ENCODE results near the gene ENTREP3. TPM values are rescaled to one million over a fixed set of nuclear protein-coding genes. Genes with fewer than 3 reads are reported as not detected.
A peak's percentile ranks its signal among the peaks of the same experiment; 100 is the strongest.

The ENTREP3 gene
- total RNA-seq, 1 donor from 2014 or later: 55.7 TPM

GRCh38 chr1:155261852-155262673 lies 6.8 kb upstream of the ENTREP3 start, which contains the start of gene SCAMP3:
Gene SCAMP3 (minus strand): TSS chr1:155262360. CDS start chr1:155262151, 209 bp downstream.
- Mint-ChIP-seq H3K27ac (peak within 1 kb of the TSS; percentile 93), H3K4me3 (peak within 1 kb of the TSS; percentile 99), H3K9me3 (no peaks in the 10 kb centered on the region), H3K36me3 (peaks cover 36% of the 10 kb centered on the region), H3K27me3 (no peaks in the 10 kb centered on the region), H3K4me1 (ENCODE audit: unreplicated experiment) (peaks cover 22% of the 10 kb centered on the region)
- DNase-seq (ENCODE audit: extremely low spot score, unreplicated experiment): peak; percentile 93
- TF ChIP-seq CTCF (conservative IDR thresholded peaks at IDR 0.05): peak; percentile 9

- Mint-ChIP-seq H3K27me3 (no peaks in the 10 kb centered on the region), H3K4me3 (peak overlapping the region; percentile 99), H3K9me3 (no peaks in the 10 kb centered on the region), H3K36me3 (peaks cover 38% of the 10 kb centered on the region), H3K27ac (peak overlapping the region; percentile 93), H3K4me1 (ENCODE audit: unreplicated experiment) (peaks cover 25% of the 10 kb centered on the region)
- DNase-seq (ENCODE audit: extremely low spot score, unreplicated experiment): no peak
- TF ChIP-seq CTCF (conservative IDR thresholded peaks at IDR 0.05): peak; percentile 35
Measured at GRCh38 chr1:155261493-155261851, 6.2 kb upstream of the ENTREP3 start.

- H3K27ac Mint-ChIP-seq: no peak overlapping the region
- H3K27me3 Mint-ChIP-seq: no peaks in the 10 kb centered on the region
- H3K4me1 Mint-ChIP-seq (ENCODE audit: unreplicated experiment): peaks cover 34% of the 10 kb centered on the region
- no peaks in the 10 kb centered on the region for H3K9me3 Mint-ChIP-seq
- TF ChIP-seq CTCF (conservative IDR thresholded peaks at IDR 0.05): no peak
- H3K36me3 Mint-ChIP-seq: peaks cover 35% of the 10 kb centered on the region
- DNase-seq (ENCODE audit: extremely low spot score, unreplicated experiment): no peak
- peak overlapping the region; percentile 99 for H3K4me3 Mint-ChIP-seq
Measured at GRCh38 chr1:155260276-155260675, 5.0 kb upstream of the ENTREP3 start.

GRCh38 chr1:155256058-155256852 lies 972 bp upstream of the ENTREP3 start:
- H3K27ac Mint-ChIP-seq: peak overlapping the region; percentile 87
- no peaks in the 10 kb centered on the region for H3K9me3 Mint-ChIP-seq
- peaks cover 34% of the 10 kb centered on the region for H3K4me1 Mint-ChIP-seq (ENCODE audit: unreplicated experiment)
- H3K27me3 Mint-ChIP-seq: no peaks in the 10 kb centered on the region
- H3K36me3 Mint-ChIP-seq: peaks cover 21% of the 10 kb centered on the region
- no peak for TF ChIP-seq CTCF (conservative IDR thresholded peaks at IDR 0.05)
- H3K4me3 Mint-ChIP-seq: peak overlapping the region; percentile 91
- no peak for DNase-seq (ENCODE audit: extremely low spot score, unreplicated experiment)

- Mint-ChIP-seq H3K36me3 (peaks cover 12% of the 10 kb centered on the region), H3K4me1 (ENCODE audit: unreplicated experiment) (peaks cover 33% of the 10 kb centered on the region), H3K9me3 (no peaks in the 10 kb centered on the region), H3K27ac (no peak overlapping the region), H3K27me3 (no peaks in the 10 kb centered on the region), H3K4me3 (peak overlapping the region; percentile 91)
- TF ChIP-seq CTCF (conservative IDR thresholded peaks at IDR 0.05): no peak
- DNase-seq (ENCODE audit: extremely low spot score, unreplicated experiment): no peak
Measured at GRCh38 chr1:155254714-155255242, 505 bp downstream of the ENTREP3 start.

Data from type B pancreatic cell (in vitro differentiated cells).